RWPE1 (cell line): ENCODE results near the gene ADGRB3.
A peak's percentile ranks its signal among the peaks of the same experiment; 100 is the strongest.

Experiments used
- CTCF ChIA-PET: fragments of 350-600 bp; sonication (Branson Sonifier 250); formaldehyde crosslinking; extraction: SDS; loops from one replicate; lab custom pipeline; 2021; lab: Yijun Ruan, JAX
- POLR2A ChIA-PET: fragments of 400-600 bp; formaldehyde crosslinking; extraction: SDS; loops from one replicate; lab custom pipeline; 2020; ENCODE audit warnings: antibody characterized with exemption; ENCODE audit not compliant: low non-redundant PET; lab: Yijun Ruan, JAX
- DNase-seq: peaks from one replicate; pipeline ENCODE4 v3.0.0; 2012; ENCODE audit warnings: low spot score
- H3K27ac ChIP-seq: fragments of 450-650 bp; 2 replicates; pipeline ENCODE4 v1.5.1; 2017
- CTCF ChIP-seq: fragments of 450-650 bp; conservative IDR thresholded peaks from 2 replicates; pipeline ENCODE4 v1.5.1; 2017; ENCODE audit warnings: low read depth, mild to moderate bottlenecking

The ADGRB3 gene

GRCh38 chr6:68941345-68941744 is 306.3 kb downstream of the ADGRB3 start:
- no peak overlapping the region for H3K27ac ChIP-seq
- POLR2A ChIA-PET = no interaction called here
- CTCF ChIA-PET = no interaction called here
- no peak for DNase-seq
- TF ChIP-seq CTCF = no peak

GRCh38 chr6:68947721-68948120 is 312.6 kb downstream of the ADGRB3 start:
- no peak overlapping the region for H3K27ac ChIP-seq
- ChIA-PET POLR2A (no interaction called here), CTCF (no interaction called here)
- no peak for TF ChIP-seq CTCF
- DNase-seq = no peak

- DNase-seq = no peak
- ChIA-PET CTCF (interaction anchor here (0.7 kb wide), 1 partner anchor 89 kb away, joined by 3 read pairs; no protein-coding TSS in a partner anchor), POLR2A (no interaction called here)
- TF ChIP-seq CTCF = no peak
- H3K27ac ChIP-seq = no peak overlapping the region
Observed at GRCh38 chr6:68951270-68951669, 316.2 kb downstream of the ADGRB3 start.

- POLR2A ChIA-PET = no interaction called here
- H3K27ac ChIP-seq = no peak overlapping the region
- peak; percentile 5 for DNase-seq
- CTCF ChIA-PET = interaction anchor here (0.8 kb wide), 1 partner anchor 78 kb away, joined by 4 read pairs; no protein-coding TSS in a partner anchor
- TF ChIP-seq CTCF = peak; percentile 25; the same call in 1 of the 2 replicates
Observed at GRCh38 chr6:68958327-68958726, 323.2 kb downstream of the ADGRB3 start.

GRCh38 chr6:68967549-68968300 is 332.6 kb downstream of the ADGRB3 start:
- ChIA-PET CTCF (interaction anchor here (0.7 to 0.9 kb wide), 9 partner anchors 8 to 1829 kb away, joined by 3 to 4 read pairs (median 3); no protein-coding TSS in a partner anchor), POLR2A (no interaction called here)
- no peak overlapping the region for H3K27ac ChIP-seq
- peak; percentile 52 for DNase-seq
- peak; percentile 85 for TF ChIP-seq CTCF

- POLR2A ChIA-PET = no interaction called here
Observed at GRCh38 chr6:68968301-68968649, 333.2 kb downstream of the ADGRB3 start.

More at GRCh38 chr6:68968301-68968649, 333.2 kb downstream of the ADGRB3 start:
- CTCF ChIA-PET = interaction anchor here (0.7 to 0.9 kb wide), 3 partner anchors 8 to 1829 kb away, joined by 3 to 4 read pairs (median 4); no protein-coding TSS in a partner anchor
- H3K27ac ChIP-seq = no peak overlapping the region
- TF ChIP-seq CTCF = peak; percentile 29; the same call in 1 of the 2 replicates
- no peak for DNase-seq
